Measurements from ENCODE around the gene SLC24A3.

SLC24A3 gene

GRCh38 chr20:19375395-19375794 lies 163.0 kb downstream of the SLC24A3 start:
- H3K4me1 ChIP-seq (ENCODE audit: control insufficient read depth in 5 of 5, insufficient read depth in 5 of 5, low read length in 5 of 5): peaks cover 0 to 37% (median 32%) of the 10 kb centered on the region in 5 donors
- H3K9me3 ChIP-seq (ENCODE audit: control insufficient read depth in 5 of 5, low read length in 5 of 5): no peaks in the 10 kb centered on the region
- H3K36me3 ChIP-seq (ENCODE audit: control insufficient read depth in 5 of 5, insufficient read depth in 5 of 5, low read length in 5 of 5): no peaks in the 10 kb centered on the region
- no peak overlapping the region for H3K4me3 ChIP-seq (ENCODE audit: low read depth in 1 of 5, low read length in 5 of 5)
- no peak overlapping the region for H3K9ac ChIP-seq (ENCODE audit: low read length in 5 of 5)
- H3K27ac ChIP-seq (ENCODE audit: low read depth, low read length): no peak overlapping the region
- no peaks in the 10 kb centered on the region for H3K27me3 ChIP-seq (ENCODE audit: control insufficient read depth in 5 of 5, insufficient read depth in 4 of 5, low read length in 5 of 5)

GRCh38 chr20:19375801-19376200 lies 163.4 kb downstream of the SLC24A3 start:
- Histone ChIP-seq H3K27ac (ENCODE audit: low read depth, low read length) (no peak overlapping the region), H3K4me3 (ENCODE audit: low read depth in 1 of 5, low read length in 5 of 5) (no peak overlapping the region), H3K4me1 (ENCODE audit: control insufficient read depth in 5 of 5, insufficient read depth in 5 of 5, low read length in 5 of 5) (peaks cover 0 to 37% (median 32%) of the 10 kb centered on the region in 5 donors), H3K9me3 (ENCODE audit: control insufficient read depth in 5 of 5, low read length in 5 of 5) (no peaks in the 10 kb centered on the region), H3K27me3 (ENCODE audit: control insufficient read depth in 5 of 5, insufficient read depth in 4 of 5, low read length in 5 of 5) (no peaks in the 10 kb centered on the region), H3K9ac (ENCODE audit: low read length in 5 of 5) (no peak overlapping the region), H3K36me3 (ENCODE audit: control insufficient read depth in 5 of 5, insufficient read depth in 5 of 5, low read length in 5 of 5) (no peaks in the 10 kb centered on the region)

- no peaks in the 10 kb centered on the region for H3K36me3 ChIP-seq (ENCODE audit: control insufficient read depth in 5 of 5, insufficient read depth in 5 of 5, low read length in 5 of 5)
- no peaks in the 10 kb centered on the region for H3K9me3 ChIP-seq (ENCODE audit: control insufficient read depth in 5 of 5, low read length in 5 of 5)
- peak overlapping the region; percentile 36 to 66 (median 55) for H3K4me3 ChIP-seq (ENCODE audit: low read depth in 1 of 5, low read length in 5 of 5)
- peak overlapping the region in 2 of 5 donors; percentile 44 to 64 for H3K9ac ChIP-seq (ENCODE audit: low read length in 5 of 5)
- no peaks in the 10 kb centered on the region for H3K27me3 ChIP-seq (ENCODE audit: control insufficient read depth in 5 of 5, insufficient read depth in 4 of 5, low read length in 5 of 5)
- H3K27ac ChIP-seq (ENCODE audit: low read depth, low read length): peak overlapping the region; percentile 32
- H3K4me1 ChIP-seq (ENCODE audit: control insufficient read depth in 5 of 5, insufficient read depth in 5 of 5, low read length in 5 of 5): peaks cover 0 to 37% (median 32%) of the 10 kb centered on the region in 5 donors
These were observed 164.2 kb downstream of the SLC24A3 start for GRCh38 chr20:19376451-19377229.

GRCh38 chr20:19378058-19378457 lies 165.6 kb downstream of the SLC24A3 start:
- Histone ChIP-seq H3K27ac (ENCODE audit: low read depth, low read length) (no peak overlapping the region), H3K36me3 (ENCODE audit: control insufficient read depth in 5 of 5, insufficient read depth in 5 of 5, low read length in 5 of 5) (no peaks in the 10 kb centered on the region), H3K27me3 (ENCODE audit: control insufficient read depth in 5 of 5, insufficient read depth in 4 of 5, low read length in 5 of 5) (no peaks in the 10 kb centered on the region), H3K9me3 (ENCODE audit: control insufficient read depth in 5 of 5, low read length in 5 of 5) (no peaks in the 10 kb centered on the region), H3K4me3 (ENCODE audit: low read depth in 1 of 5, low read length in 5 of 5) (no peak overlapping the region), H3K4me1 (ENCODE audit: control insufficient read depth in 5 of 5, insufficient read depth in 5 of 5, low read length in 5 of 5) (peaks cover 0 to 37% (median 32%) of the 10 kb centered on the region in 5 donors), H3K9ac (ENCODE audit: low read length in 5 of 5) (no peak overlapping the region)

- Histone ChIP-seq H3K27me3 (ENCODE audit: control insufficient read depth in 5 of 5, insufficient read depth in 4 of 5, low read length in 5 of 5) (no peaks in the 10 kb centered on the region), H3K9ac (ENCODE audit: low read length in 5 of 5) (no peak overlapping the region), H3K27ac (ENCODE audit: low read depth, low read length) (no peak overlapping the region), H3K9me3 (ENCODE audit: control insufficient read depth in 5 of 5, low read length in 5 of 5) (no peaks in the 10 kb centered on the region), H3K36me3 (ENCODE audit: control insufficient read depth in 5 of 5, insufficient read depth in 5 of 5, low read length in 5 of 5) (no peaks in the 10 kb centered on the region), H3K4me1 (ENCODE audit: control insufficient read depth in 5 of 5, insufficient read depth in 5 of 5, low read length in 5 of 5) (peaks cover 0 to 34% (median 25%) of the 10 kb centered on the region in 5 donors), H3K4me3 (ENCODE audit: low read depth in 1 of 5, low read length in 5 of 5) (no peak overlapping the region)
These were observed 167.8 kb downstream of the SLC24A3 start for GRCh38 chr20:19380211-19380610.

GRCh38 chr20:19381947-19382346 lies 169.5 kb downstream of the SLC24A3 start:
- H3K4me1 ChIP-seq (ENCODE audit: control insufficient read depth in 5 of 5, insufficient read depth in 5 of 5, low read length in 5 of 5): peaks cover 0 to 18% (median 10%) of the 10 kb centered on the region in 5 donors
- H3K27ac ChIP-seq (ENCODE audit: low read depth, low read length): no peak overlapping the region
- no peaks in the 10 kb centered on the region for H3K9me3 ChIP-seq (ENCODE audit: control insufficient read depth in 5 of 5, low read length in 5 of 5)
- H3K4me3 ChIP-seq (ENCODE audit: low read depth in 1 of 5, low read length in 5 of 5): no peak overlapping the region
- H3K27me3 ChIP-seq (ENCODE audit: control insufficient read depth in 5 of 5, insufficient read depth in 4 of 5, low read length in 5 of 5): no peaks in the 10 kb centered on the region
- no peak overlapping the region for H3K9ac ChIP-seq (ENCODE audit: low read length in 5 of 5)
- no peaks in the 10 kb centered on the region for H3K36me3 ChIP-seq (ENCODE audit: control insufficient read depth in 5 of 5, insufficient read depth in 5 of 5, low read length in 5 of 5)

GRCh38 chr20:19382386-19383340 lies 170.2 kb downstream of the SLC24A3 start:
- Histone ChIP-seq H3K27ac (ENCODE audit: low read depth, low read length) (no peak overlapping the region), H3K9ac (ENCODE audit: low read length in 5 of 5) (no peak overlapping the region), H3K4me3 (ENCODE audit: low read depth in 1 of 5, low read length in 5 of 5) (no peak overlapping the region), H3K27me3 (ENCODE audit: control insufficient read depth in 5 of 5, insufficient read depth in 4 of 5, low read length in 5 of 5) (no peaks in the 10 kb centered on the region), H3K9me3 (ENCODE audit: control insufficient read depth in 5 of 5, low read length in 5 of 5) (no peaks in the 10 kb centered on the region), H3K36me3 (ENCODE audit: control insufficient read depth in 5 of 5, insufficient read depth in 5 of 5, low read length in 5 of 5) (no peaks in the 10 kb centered on the region), H3K4me1 (ENCODE audit: control insufficient read depth in 5 of 5, insufficient read depth in 5 of 5, low read length in 5 of 5) (peaks cover 0 to 11% (median 4%) of the 10 kb centered on the region in 5 donors)

GRCh38 chr20:19384940-19385339 lies 172.5 kb downstream of the SLC24A3 start:
- Histone ChIP-seq H3K9me3 (ENCODE audit: control insufficient read depth in 5 of 5, low read length in 5 of 5) (peaks cover 0 to 8% (median 0%) of the 10 kb centered on the region in 5 donors), H3K9ac (ENCODE audit: low read length in 5 of 5) (no peak overlapping the region), H3K4me1 (ENCODE audit: control insufficient read depth in 5 of 5, insufficient read depth in 5 of 5, low read length in 5 of 5) (no peaks in the 10 kb centered on the region), H3K27me3 (ENCODE audit: control insufficient read depth in 5 of 5, insufficient read depth in 4 of 5, low read length in 5 of 5) (no peaks in the 10 kb centered on the region), H3K36me3 (ENCODE audit: control insufficient read depth in 5 of 5, insufficient read depth in 5 of 5, low read length in 5 of 5) (no peaks in the 10 kb centered on the region), H3K27ac (ENCODE audit: low read depth, low read length) (no peak overlapping the region), H3K4me3 (ENCODE audit: low read depth in 1 of 5, low read length in 5 of 5) (no peak overlapping the region)

GRCh38 chr20:19387251-19387650 lies 174.8 kb downstream of the SLC24A3 start:
- Histone ChIP-seq H3K4me3 (ENCODE audit: low read depth in 1 of 5, low read length in 5 of 5) (no peak overlapping the region), H3K27me3 (ENCODE audit: control insufficient read depth in 5 of 5, insufficient read depth in 4 of 5, low read length in 5 of 5) (no peaks in the 10 kb centered on the region), H3K27ac (ENCODE audit: low read depth, low read length) (no peak overlapping the region), H3K36me3 (ENCODE audit: control insufficient read depth in 5 of 5, insufficient read depth in 5 of 5, low read length in 5 of 5) (no peaks in the 10 kb centered on the region), H3K4me1 (ENCODE audit: control insufficient read depth in 5 of 5, insufficient read depth in 5 of 5, low read length in 5 of 5) (peaks cover 0 to 4% (median 0%) of the 10 kb centered on the region in 5 donors), H3K9me3 (ENCODE audit: control insufficient read depth in 5 of 5, low read length in 5 of 5) (peaks cover 0 to 13% (median 2%) of the 10 kb centered on the region in 5 donors), H3K9ac (ENCODE audit: low read length in 5 of 5) (no peak overlapping the region)
